ENCODE results near the gene LPAR2. TPM values are rescaled to one million over a fixed set of nuclear protein-coding genes. Genes with fewer than 3 reads are reported as not detected.

Gene LPAR2
- polyA plus RNA-seq, 4 donors: 8.0 to 21.6 (median 11.9) TPM

- 87 to 89% (median 88%) methylated on average over 6 of the region's 6 CpGs for WGBS, 3 donors
These were observed 49.8 kb downstream of the LPAR2 start for GRCh38 chr19:19578252-19578651.

DNA sequence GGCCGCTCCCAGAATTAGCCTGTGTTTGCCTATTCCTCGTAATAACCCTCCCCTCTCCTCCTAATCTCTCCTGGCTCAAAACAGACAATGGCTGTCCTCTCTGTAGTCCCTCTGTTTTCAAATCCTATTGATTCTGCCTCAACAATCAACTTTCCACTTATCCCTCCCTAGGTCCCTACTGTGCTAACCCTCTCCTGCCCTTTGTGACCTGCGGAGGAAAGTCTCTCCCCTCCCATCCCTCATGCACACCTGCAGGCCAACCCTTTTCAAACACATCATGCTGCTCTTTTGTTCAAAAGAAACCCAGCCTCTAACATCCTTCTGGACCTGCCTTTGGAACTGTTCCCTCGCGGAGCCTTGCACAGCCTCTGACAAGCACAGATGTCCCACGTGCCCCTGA is 52.6 kb downstream of the LPAR2 start:
- FAIRE-seq (no peak), DNase-seq (no peak)
- Histone ChIP-seq H3K27me3 (ENCODE audit: control insufficient read depth in 3 of 3, insufficient read depth in 3 of 3, low read length in 3 of 3) (no peaks in the 10 kb centered on the region), H3K36me3 (ENCODE audit: control insufficient read depth in 3 of 3, insufficient read depth in 2 of 3, low read depth in 1 of 3, low read length in 3 of 3) (no peaks in the 10 kb centered on the region), H3K27ac (ENCODE audit: low read depth in 1 of 3, low read length in 2 of 3) (no peak overlapping the region), H3K9me3 (ENCODE audit: control insufficient read depth in 2 of 2, insufficient read depth in 1 of 2, low read depth in 1 of 2, low read length in 1 of 2) (no peaks in the 10 kb centered on the region), H3K4me1 (ENCODE audit: control insufficient read depth in 3 of 3, insufficient read depth in 2 of 3, low read depth in 1 of 3, low read length in 2 of 3) (peaks cover 0 to 2% (median 0%) of the 10 kb centered on the region in 3 donors), H3K4me3 (ENCODE audit: low read depth in 1 of 3, low read length in 3 of 3) (no peak overlapping the region)
- WGBS, 3 donors: 53 to 73% (median 69%) methylated on average over 6 of the region's 6 CpGs

More at GRCh38 chr19:19578252-19578651, 49.8 kb downstream of the LPAR2 start:
- Histone ChIP-seq H3K36me3 (ENCODE audit: control insufficient read depth in 3 of 3, insufficient read depth in 2 of 3, low read depth in 1 of 3, low read length in 3 of 3) (no peaks in the 10 kb centered on the region), H3K4me1 (ENCODE audit: control insufficient read depth in 3 of 3, insufficient read depth in 2 of 3, low read depth in 1 of 3, low read length in 2 of 3) (peaks cover 0 to 7% (median 4%) of the 10 kb centered on the region in 3 donors), H3K4me3 (ENCODE audit: low read depth in 1 of 3, low read length in 3 of 3) (no peak overlapping the region), H3K9me3 (ENCODE audit: control insufficient read depth in 2 of 2, insufficient read depth in 1 of 2, low read depth in 1 of 2, low read length in 1 of 2) (no peaks in the 10 kb centered on the region), H3K27ac (ENCODE audit: low read depth in 1 of 3, low read length in 2 of 3) (no peak overlapping the region), H3K27me3 (ENCODE audit: control insufficient read depth in 3 of 3, insufficient read depth in 3 of 3, low read length in 3 of 3) (no peaks in the 10 kb centered on the region)
- DNase-seq (no peak), FAIRE-seq (no peak)

Other genes with a start within 250 kb of the LPAR2 start
- 10 to 100 TPM; 25.9 to 49.1 (median 33.0) TPM for gene GATAD2A, start 222.5 kb downstream of the LPAR2 start, polyA plus RNA-seq
- 1 to 10 TPM; 1.6 to 3.4 (median 1.9) TPM for gene TSSK6, start 112.7 kb downstream of the LPAR2 start, polyA plus RNA-seq
- 100 to 1,000 TPM; 203 to 344 (median 339) TPM for gene NDUFA13, start 112.0 kb downstream of the LPAR2 start, polyA plus RNA-seq
- gene YJEFN3, start 99.3 kb downstream of the LPAR2 start, polyA plus RNA-seq: 10 to 100 TPM in 3 of 4 donors, 1 to 10 TPM in 1; 6.7 to 44.1 (median 17.5) TPM
- gene CILP2, start 90.0 kb downstream of the LPAR2 start, polyA plus RNA-seq: under 1 TPM in 2 of 4 donors, not detected in 2; 0.09 to 0.13 TPM
- 1 to 10 TPM in 2 of 4 donors, under 1 TPM in 2; 0.81 to 2.5 (median 1.4) TPM for gene PBX4, start 9.5 kb downstream of the LPAR2 start, polyA plus RNA-seq
- gene GMIP, start 15.4 kb upstream of the LPAR2 start, polyA plus RNA-seq: 10 to 100 TPM in 3 of 4 donors, 1 to 10 TPM in 1; 8.3 to 15.1 (median 12.5) TPM
- gene ATP13A1, start 35.5 kb upstream of the LPAR2 start, polyA plus RNA-seq: 10 to 100 TPM; 40.3 to 60.8 (median 45.9) TPM
- 1 to 10 TPM; 7.1 to 10.0 (median 8.7) TPM for gene ZNF101, start 40.6 kb upstream of the LPAR2 start, polyA plus RNA-seq
- gene ZNF14, start 104.9 kb upstream of the LPAR2 start, polyA plus RNA-seq: 1 to 10 TPM; 1.1 to 9.1 (median 2.0) TPM
- 10 to 100 TPM in 1 of 4 donors, 1 to 10 TPM in 3; 2.5 to 27.7 (median 4.7) TPM for gene ZNF506, start 193.5 kb upstream of the LPAR2 start, polyA plus RNA-seq
- gene ZNF253, start 237.7 kb upstream of the LPAR2 start, polyA plus RNA-seq: 10 to 100 TPM in 1 of 4 donors, 1 to 10 TPM in 3; 1.1 to 17.4 (median 3.2) TPM